K562 (cell line): Measurements from ENCODE around the gene ZFYVE19. TPM values are rescaled to one million over a fixed set of nuclear protein-coding genes. Genes with fewer than 3 reads are reported as not detected.

ENCODE experiments used
- AFF4 ChIP-seq: sonication (generic); formaldehyde crosslinking; IDR thresholded peaks from 2 replicates; pipeline ENCODE4 v1.8.0; 2023; ENCODE audit warnings: mild to moderate bottlenecking, missing genetic modification reagents
- E2F3 ChIP-seq: fragments of 250-450 bp; sonication (Bioruptor Pico); IDR thresholded peaks from 2 replicates; pipeline ENCODE4 v1.4.0; 2020; ENCODE audit warnings: mild to moderate bottlenecking
- KLF16 ChIP-seq: IDR thresholded peaks from 2 replicates; pipeline ENCODE4 v1.6.1; 2016; ENCODE audit warnings: antibody characterized with exemption
- MBD2 ChIP-seq: sonication (generic); IDR thresholded peaks from 2 replicates; pipeline ENCODE4 v1.6.1; 2016; ENCODE audit warnings: low read depth, borderline replicate concordance
- MCM7 ChIP-seq, 2 experiments: fragments of 450-650 bp; IDR thresholded peaks; 2 replicates each; pipeline ENCODE4 v1.6.1; 2016 to 2018
- POLR2H ChIP-seq: IDR thresholded peaks from 2 replicates; pipeline ENCODE4 v1.6.1; 2016; ENCODE audit warnings: missing genetic modification characterization, low read depth, mild to moderate bottlenecking, control low read depth, missing compliant biosample characterization, moderate library complexity
- RAD51 ChIP-seq: fragments of 450-650 bp; IDR thresholded peaks from 2 replicates; pipeline ENCODE4 v1.7.1; 2016; ENCODE audit warnings: low read depth, mild to moderate bottlenecking, borderline replicate concordance
- RCOR1 ChIP-seq, 2 experiments: IDR thresholded peaks; 2 replicates each; pipeline ENCODE4 v1.6.1; 2012; ENCODE audit warnings: low read depth in 2 of 2, low read length in 2 of 2, borderline replicate concordance in 1 of 2, improper control_type of control experiment in 1 of 2
- TBL1XR1 ChIP-seq, 2 experiments: IDR thresholded peaks; 2 replicates each; pipeline ENCODE4 v1.6.1; 2012; ENCODE audit warnings: improper control_type of control experiment in 2 of 2, low read length in 2 of 2, mild to moderate bottlenecking in 1 of 2
- TOE1 ChIP-seq, 2 experiments: fragments of 450-650 bp in 1 of 2; sonication (generic) in 1 of 2; formaldehyde crosslinking in 1 of 2; IDR thresholded peaks; 2 replicates each; pipeline versions ENCODE4 v1.7.1 to v1.8.0; 2016 to 2022; ENCODE audit warnings: borderline replicate concordance in 2 of 2, mild to moderate bottlenecking in 2 of 2, antibody characterized with exemption in 1 of 2, inconsistent platforms in 1 of 2, low read depth in 1 of 2, missing genetic modification reagents in 1 of 2, moderate library complexity in 1 of 2
- ZNF133 ChIP-seq: fragments of 250-450 bp; sonication (Bioruptor Pico); IDR thresholded peaks from 2 replicates; pipeline ENCODE4 v1.4.0; 2020; ENCODE audit warnings: mild to moderate bottlenecking
- ZNF146 ChIP-seq: IDR thresholded peaks from one replicate; pipeline ENCODE4 v1.6.1; 2018; ENCODE audit warnings: missing compliant biosample characterization; ENCODE audit not compliant: unreplicated experiment
- ZNF224 ChIP-seq: sonication (generic); formaldehyde crosslinking; IDR thresholded peaks from 2 replicates; pipeline ENCODE4 v1.8.0; 2022; ENCODE audit warnings: mild to moderate bottlenecking, missing genetic modification reagents
- ZNF586 ChIP-seq: fragments of 450-650 bp; formaldehyde crosslinking; conservative IDR thresholded peaks from 2 replicates; pipeline ENCODE4 v1.4.0; 2020; ENCODE audit warnings: mild to moderate bottlenecking, moderate library complexity
- polyA plus RNA-seq, 8 experiments: library from polyadenylated mRNA; depleted of rRNA in 4 of 8; stranded (reverse) in 5 of 8; unstranded in 3 of 8; fragments of >200 nt; fragmentation: Nextera tagmentation in 2 of 8; fragmentation: Illumina TruSeq in 1 of 8; extraction: Ambion mirVana in 2 of 8; extraction: Trizol in 1 of 8; gene quantifications; 2 replicates each; pipeline versions ENCODE4 v1.2.1 to v1.2.3, GENCODE V29; 2011 to 2014; ENCODE audit warnings: inconsistent platforms in 1 of 8, missing spikeins in 1 of 8
- total RNA-seq, 7 experiments: library from RNA; depleted of rRNA in 6 of 7; stranded (reverse); fragments of >200 nt in 6 of 7; fragmentation: Illumina TruSeq in 2 of 7; extraction: Trizol in 2 of 7; gene quantifications; 2 replicates each; pipeline versions ENCODE4 v1.2.1 to v1.2.3, GENCODE V29; 2011 to 2021; ENCODE audit warnings: low replicate concordance in 1 of 7
- TF ChIP-seq, protein P1 (sequence below), 2 experiments: fragments of 450-650 bp; IDR thresholded peaks; 2 replicates each; pipeline ENCODE4 v1.6.1; 2016; ENCODE audit warnings: mild to moderate bottlenecking in 2 of 2, borderline replicate concordance in 1 of 2, low read depth in 1 of 2, moderate library complexity in 1 of 2

The ZFYVE19 gene
- total and polyA plus RNA-seq, 9 of the 15 experiments (the other 6 are each of a cell fraction or from before 2014, with no cell fraction given), result 1.5 to 36.8 (median 19.9) TPM

DNA sequence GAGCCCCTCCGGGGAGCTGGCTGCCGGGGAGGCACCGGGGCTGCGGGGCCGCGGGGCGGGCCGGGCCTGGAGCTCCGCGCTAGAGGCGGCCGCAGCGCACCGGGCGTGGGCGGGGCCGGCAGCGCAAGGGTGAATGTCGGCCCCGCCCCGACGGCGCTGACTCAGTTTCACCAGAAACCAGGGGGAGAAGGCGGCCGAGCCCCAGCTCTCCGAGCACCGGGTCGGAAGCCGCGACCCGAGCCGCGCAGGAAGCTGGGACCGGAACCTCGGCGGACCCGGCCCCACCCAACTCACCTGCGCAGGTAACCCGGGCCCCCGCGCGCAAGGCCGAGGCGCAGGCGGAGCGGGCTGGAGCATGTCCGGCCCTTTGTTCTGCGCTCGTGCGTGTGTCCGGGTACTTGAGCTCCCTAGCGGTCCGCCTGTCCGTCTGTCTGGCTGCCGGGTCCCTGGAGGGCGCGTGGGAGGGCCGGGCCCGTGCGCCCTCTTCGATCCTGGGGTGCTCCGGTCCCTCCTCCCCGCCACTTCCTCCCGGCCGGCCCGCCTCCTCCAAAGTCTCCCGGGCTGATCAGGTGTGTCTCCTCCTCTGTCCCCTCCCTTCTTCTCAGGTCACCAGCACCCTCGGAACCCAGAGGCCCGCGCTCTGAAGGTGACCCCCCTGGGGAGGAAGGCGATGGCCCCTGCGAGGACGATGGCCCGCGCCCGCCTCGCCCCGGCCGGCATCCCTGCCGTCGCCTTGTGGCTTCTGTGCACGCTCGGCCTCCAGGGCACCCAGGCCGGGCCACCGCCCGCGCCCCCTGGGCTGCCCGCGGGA lies 37.2 kb downstream of the ZFYVE19 start, which contains the start of gene SPINT1 (continued):
- TF ChIP-seq TOE1 (IDR thresholded peaks at IDR 0.05; ENCODE audit: borderline replicate concordance) (no peak), TOE1 (CRISPR knock-in tag; IDR thresholded peaks at IDR 0.05; ENCODE audit: borderline replicate concordance, low read depth) (no peak), ZNF586 (no peak), POLR2H (tag) (no peak), E2F3 (no peak), RCOR1 (IDR thresholded peaks at IDR 0.05; ENCODE audit: borderline replicate concordance in 1 of 2, low read depth in 2 of 2, low read length in 2 of 2) (no peak), RAD51 (no peak), ZNF224 (CRISPR knock-in tag) (no peak), TBL1XR1 (IDR thresholded peaks at IDR 0.05; ENCODE audit: low read length in 2 of 2) (no peak), ZNF146 (no peak), MBD2 (no peak), AFF4 (no peak), MCM7 (IDR thresholded peaks at IDR 0.05) (no peak), KLF16 (no peak), ZNF133 (CRISPR knock-in tag) (no peak)
- TF ChIP-seq, protein P1, sequence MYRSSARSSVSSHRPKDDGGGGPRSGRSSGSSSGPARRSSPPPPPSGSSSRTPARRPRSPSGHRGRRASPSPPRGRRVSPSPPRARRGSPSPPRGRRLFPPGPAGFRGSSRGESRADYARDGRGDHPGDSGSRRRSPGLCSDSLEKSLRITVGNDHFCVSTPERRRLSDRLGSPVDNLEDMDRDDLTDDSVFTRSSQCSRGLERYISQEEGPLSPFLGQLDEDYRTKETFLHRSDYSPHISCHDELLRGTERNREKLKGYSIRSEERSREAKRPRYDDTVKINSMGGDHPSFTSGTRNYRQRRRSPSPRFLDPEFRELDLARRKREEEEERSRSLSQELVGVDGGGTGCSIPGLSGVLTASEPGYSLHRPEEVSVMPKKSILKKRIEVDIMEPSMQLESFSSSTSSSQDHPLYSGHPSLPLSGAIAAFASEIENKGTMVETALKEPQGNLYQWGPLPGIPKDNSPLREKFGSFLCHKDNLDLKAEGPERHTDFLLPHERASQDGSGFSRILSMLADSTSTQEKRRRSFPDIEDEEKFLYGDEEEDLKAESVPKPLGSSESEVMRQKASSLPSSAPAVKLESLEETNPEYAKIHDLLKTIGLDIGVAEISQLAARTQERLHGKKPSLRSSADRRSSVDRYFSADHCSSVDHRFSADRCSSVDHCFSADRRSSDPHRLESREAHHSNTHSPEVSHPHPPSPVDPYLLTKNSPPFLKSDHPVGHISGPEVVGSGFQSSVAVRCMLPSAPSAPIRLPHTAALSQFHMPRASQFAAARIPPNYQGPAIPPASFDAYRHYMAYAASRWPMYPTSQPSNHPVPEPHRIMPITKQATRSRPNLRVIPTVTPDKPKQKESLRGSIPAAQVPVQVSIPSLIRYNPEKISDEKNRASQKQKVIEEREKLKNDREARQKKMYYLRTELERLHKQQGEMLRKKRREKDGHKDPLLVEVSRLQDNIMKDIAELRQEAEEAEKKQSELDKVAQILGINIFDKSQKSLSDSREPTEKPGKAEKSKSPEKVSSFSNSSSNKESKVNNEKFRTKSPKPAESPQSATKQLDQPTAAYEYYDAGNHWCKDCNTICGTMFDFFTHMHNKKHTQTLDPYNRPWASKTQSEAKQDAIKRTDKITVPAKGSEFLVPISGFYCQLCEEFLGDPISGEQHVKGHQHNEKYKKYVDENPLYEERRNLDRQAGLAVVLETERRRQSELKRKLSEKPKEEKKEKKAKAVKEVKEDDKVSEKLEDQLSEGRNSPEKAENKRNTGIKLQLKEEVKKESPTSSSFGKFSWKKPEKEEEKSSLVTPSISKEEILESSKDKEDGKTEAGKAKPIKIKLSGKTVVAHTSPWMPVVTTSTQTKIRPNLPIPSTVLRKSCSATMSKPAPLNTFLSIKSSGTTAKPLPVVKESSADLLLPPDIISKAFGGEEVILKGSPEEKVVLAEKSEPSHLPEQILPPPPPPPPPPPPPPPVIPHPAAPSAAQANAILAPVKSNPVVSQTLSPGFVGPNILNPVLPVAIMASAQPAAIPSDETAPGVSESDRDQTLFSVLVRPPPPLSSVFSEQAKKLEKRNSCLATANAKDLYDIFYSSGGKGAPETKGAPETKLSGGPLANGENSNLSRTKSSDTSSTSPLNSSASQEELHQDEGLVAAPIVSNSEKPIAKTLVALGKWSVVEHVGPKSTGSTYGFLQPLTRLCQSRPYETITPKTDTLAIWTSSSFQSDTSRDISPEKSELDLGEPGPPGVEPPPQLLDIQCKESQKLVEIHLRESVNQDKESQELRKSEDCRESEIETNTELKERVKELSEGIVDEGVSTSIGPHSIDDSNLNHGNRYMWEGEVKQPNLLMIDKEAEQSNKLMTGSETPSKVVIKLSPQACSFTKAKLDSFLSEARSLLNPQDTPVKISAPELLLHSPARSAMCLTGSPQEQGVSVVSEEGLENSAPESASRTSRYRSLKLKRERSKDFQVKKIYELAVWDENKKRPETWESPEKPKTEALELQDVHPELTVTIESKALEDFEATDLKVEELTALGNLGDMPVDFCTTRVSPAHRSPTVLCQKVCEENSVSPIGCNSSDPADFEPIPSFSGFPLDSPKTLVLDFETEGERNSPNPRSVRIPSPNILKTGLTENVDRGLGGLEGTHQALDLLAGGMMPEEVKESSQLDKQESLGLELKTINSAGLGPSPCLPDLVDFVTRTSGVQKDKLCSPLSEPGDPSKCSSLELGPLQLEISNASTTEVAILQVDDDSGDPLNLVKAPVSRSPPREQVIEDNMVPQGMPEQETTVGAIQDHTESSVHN (IDR thresholded peaks at IDR 0.05; ENCODE audit: borderline replicate concordance in 1 of 2, low read depth in 1 of 2), result no peak
